Measurements from ENCODE around the gene BTBD2.

DNA sequence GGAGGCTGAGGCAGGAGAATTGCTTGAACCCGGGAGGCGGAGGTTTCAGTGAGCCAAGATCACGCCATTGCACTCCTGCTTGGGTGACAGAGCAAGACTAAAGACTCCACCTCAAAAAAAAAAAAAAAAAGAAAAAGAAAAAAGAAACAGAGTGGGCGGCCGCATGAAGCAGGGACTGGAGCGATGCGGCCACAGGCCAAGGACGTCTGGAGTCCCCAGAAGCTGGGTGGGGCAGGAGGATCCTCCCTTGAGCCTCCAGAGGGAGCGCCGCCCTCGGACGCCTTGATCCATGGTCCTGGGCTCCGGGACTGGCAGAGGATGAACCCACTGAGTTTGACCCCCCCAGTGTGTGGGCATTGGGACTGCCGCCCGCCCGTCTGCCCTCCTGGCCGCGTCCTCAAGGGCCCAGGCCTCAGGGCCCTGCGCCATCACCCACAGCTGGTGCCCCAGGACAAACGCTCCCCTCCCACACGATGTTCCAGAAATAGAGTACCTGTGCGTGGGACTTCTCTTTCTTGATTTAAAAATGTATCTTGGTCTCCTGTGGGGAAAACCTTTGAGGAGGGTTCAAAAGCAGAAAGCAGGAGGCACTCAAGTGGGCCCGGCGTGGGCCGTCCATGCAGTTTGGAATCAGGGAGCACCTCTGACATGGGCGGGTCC, 15.5 kb downstream of the BTBD2 start:
- no peak for TF ChIP-seq GATA3 (IDR thresholded peaks at IDR 0.05; ENCODE audit: low read depth, low read length)
- TF ChIP-seq GATA2 (IDR thresholded peaks at IDR 0.05; ENCODE audit: low read depth, low read length) = no peak

Data from SH-SY5Y (cell line).